CD4-positive, alpha-beta T cell (primary cell): ENCODE measurements around the gene GALK1. TPM values are rescaled to one million over a fixed set of nuclear protein-coding genes. Genes with fewer than 3 reads are reported as not detected.
"Not testable (repeated sequence)": the region's sequence is repeated elsewhere in the genome, so short reads cannot be mapped to it uniquely, and the experiment has no call there.

ENCODE experiments used
- ATAC-seq: fragments of 200-7000 bp; cut with Tn5 transposase; one replicate; pipeline ENCODE4 v1.10.0; 2022; ENCODE audit warnings: mild to moderate bottlenecking; ENCODE audit not compliant: poor library complexity
- CTCF ChIA-PET: fragments of 350-600 bp; sonication (Branson Sonifier 250); formaldehyde crosslinking; loops from one replicate; lab custom pipeline; 2021; ENCODE audit warnings: antibody characterized with exemption, inconsistent platforms; lab: Charles Lee
- POLR2A ChIA-PET: fragments of 350-600 bp; sonication (Branson Sonifier 250); formaldehyde crosslinking; loops from one replicate; lab custom pipeline; 2021; ENCODE audit warnings: antibody characterized with exemption, inconsistent platforms; lab: Charles Lee
- DNase-seq, 14 experiments: peaks; one replicate each; pipeline ENCODE4 v3.0.0-alpha.2; 2013 to 2020; ENCODE audit warnings: mixed read lengths in 2 of 14
- H3K27ac ChIP-seq, 2 donors: one replicate each; pipeline versions ENCODE4 v1.5.1 to v1.7.0; 2013; ENCODE audit warnings: low read length in 2 of 2, low read depth in 1 of 2, mild to moderate bottlenecking in 1 of 2
- H3K27me3 ChIP-seq, 2 experiments: 1 replicate in 1 of 2; 2 replicates in 1 of 2; pipeline versions ENCODE4 v1.6.1 to v1.7.0; 2013; ENCODE audit warnings: low read length in 2 of 2, control low read depth in 1 of 2, mild to moderate bottlenecking in 1 of 2, moderate library complexity in 1 of 2; ENCODE audit not compliant: insufficient read depth in 2 of 2, control insufficient read depth in 1 of 2
- H3K36me3 ChIP-seq: one replicate; pipeline ENCODE4 v1.6.1; 2013; ENCODE audit warnings: low read length, control low read depth; ENCODE audit not compliant: insufficient read depth
- H3K4me1 ChIP-seq: one replicate; pipeline ENCODE4 v1.6.1; 2013; ENCODE audit warnings: low read length, control low read depth; ENCODE audit not compliant: insufficient read depth
- H3K4me3 ChIP-seq: one replicate; pipeline ENCODE4 v1.5.1; 2013; ENCODE audit warnings: mild to moderate bottlenecking, low read length, moderate library complexity
- H3K9me3 ChIP-seq, 2 experiments: 1 replicate in 1 of 2; 2 replicates in 1 of 2; pipeline versions ENCODE4 v1.6.1 to v1.7.0; 2013; ENCODE audit warnings: low read length in 2 of 2, mild to moderate bottlenecking in 2 of 2, control low read depth in 1 of 2, moderate library complexity in 1 of 2; ENCODE audit not compliant: control insufficient read depth in 1 of 2, insufficient read depth in 1 of 2
- H3K27ac Mint-ChIP-seq: one replicate; pipeline ENCODE4 v1.8.0; 2020; ENCODE audit warnings: mixed read lengths
- H3K27me3 Mint-ChIP-seq: one replicate; pipeline ENCODE4 v1.8.0; 2021; ENCODE audit warnings: mixed read lengths
- H3K36me3 Mint-ChIP-seq: one replicate; pipeline ENCODE4 v1.8.0; 2021; ENCODE audit warnings: low read depth, mixed read lengths
- H3K4me1 Mint-ChIP-seq: one replicate; pipeline ENCODE4 v1.8.0; 2021; ENCODE audit warnings: low read depth, mixed read lengths
- H3K4me3 Mint-ChIP-seq: one replicate; pipeline ENCODE4 v1.8.0; 2020; ENCODE audit warnings: mild to moderate bottlenecking, mixed read lengths
- H3K9me3 Mint-ChIP-seq: one replicate; pipeline ENCODE4 v1.8.0; 2020; ENCODE audit warnings: mixed read lengths
- intact Hi-C, 2 experiments: fragments of 100-400 bp; cut with DNase I in 1 of 2; cut with micrococcal nuclease in 1 of 2; formaldehyde crosslinking; loops; one replicate each; pipeline versions ENCODE4 v1.15.1 to v1.9.0; 2023 to 2025; cut with DNase I, micrococcal nuclease
- total RNA-seq, 174 experiments: library from RNA in 2 of 174; stranded (reverse) in 2 of 174; gene quantifications; one replicate each; pipeline ENCODE4 v1.2.3 and lab custom pipeline; 2021 to 2026
- TF ChIP-seq, protein P1 (sequence below): fragments of 200-600 bp; IDR thresholded peaks from one replicate; pipeline ENCODE4 v1.8.0; 2022; ENCODE audit warnings: antibody characterized with exemption, mild to moderate bottlenecking

The GALK1 gene
- total RNA-seq, 2 experiments from 2014 or later = 5.9 to 6.0 TPM

GRCh38 chr17:75779250-75779986 lies 14.4 kb upstream of the GALK1 start:
- ATAC-seq (peak; percentile 64), DNase-seq (peak; percentile 86 to 99 (median 95))
- Histone ChIP-seq H3K27ac (peak overlapping the region; percentile 93 to 95), H3K9me3 (no peaks in the 10 kb centered on the region), H3K27me3 (no peaks in the 10 kb centered on the region), H3K36me3 (peaks cover 37% of the 10 kb centered on the region), H3K4me3 (peak overlapping the region; percentile 79), H3K4me1 (peaks cover 27% of the 10 kb centered on the region)
- intact Hi-C loops = loop anchor here in 1 of 2 experiments (2.0 to 5.0 kb wide), 2 partner anchors 15 to 68 kb away; partner anchors contain the start of gene GALK1
- TF ChIP-seq, protein P1, sequence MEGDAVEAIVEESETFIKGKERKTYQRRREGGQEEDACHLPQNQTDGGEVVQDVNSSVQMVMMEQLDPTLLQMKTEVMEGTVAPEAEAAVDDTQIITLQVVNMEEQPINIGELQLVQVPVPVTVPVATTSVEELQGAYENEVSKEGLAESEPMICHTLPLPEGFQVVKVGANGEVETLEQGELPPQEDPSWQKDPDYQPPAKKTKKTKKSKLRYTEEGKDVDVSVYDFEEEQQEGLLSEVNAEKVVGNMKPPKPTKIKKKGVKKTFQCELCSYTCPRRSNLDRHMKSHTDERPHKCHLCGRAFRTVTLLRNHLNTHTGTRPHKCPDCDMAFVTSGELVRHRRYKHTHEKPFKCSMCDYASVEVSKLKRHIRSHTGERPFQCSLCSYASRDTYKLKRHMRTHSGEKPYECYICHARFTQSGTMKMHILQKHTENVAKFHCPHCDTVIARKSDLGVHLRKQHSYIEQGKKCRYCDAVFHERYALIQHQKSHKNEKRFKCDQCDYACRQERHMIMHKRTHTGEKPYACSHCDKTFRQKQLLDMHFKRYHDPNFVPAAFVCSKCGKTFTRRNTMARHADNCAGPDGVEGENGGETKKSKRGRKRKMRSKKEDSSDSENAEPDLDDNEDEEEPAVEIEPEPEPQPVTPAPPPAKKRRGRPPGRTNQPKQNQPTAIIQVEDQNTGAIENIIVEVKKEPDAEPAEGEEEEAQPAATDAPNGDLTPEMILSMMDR = no peak
- peak overlapping the region; percentile 97 for H3K4me3 Mint-ChIP-seq
- ChIA-PET POLR2A (interaction anchor here (0.6 to 8.7 kb wide), 51 partner anchors 6 to 906 kb away, joined by 3 to 246 read pairs (median 5); partner anchors contain the start of genes ACOX1, FBF1, GALK1 and MIF4GD), CTCF (interaction anchor here (0.6 to 3.0 kb wide), 6 partner anchors 14 to 82 kb away, joined by 3 to 17 read pairs (median 4); partner anchors contain the start of gene GALK1)
- no peaks in the 10 kb centered on the region for H3K9me3 Mint-ChIP-seq
- H3K4me1 Mint-ChIP-seq = peaks cover 61% of the 10 kb centered on the region
- peak overlapping the region; percentile 97 for H3K27ac Mint-ChIP-seq
- H3K36me3 Mint-ChIP-seq = peaks cover 52% of the 10 kb centered on the region
- peaks cover 5% of the 10 kb centered on the region for H3K27me3 Mint-ChIP-seq

- Mint-ChIP-seq H3K4me1 (peaks cover 55% of the 10 kb centered on the region), H3K36me3 (peaks cover 54% of the 10 kb centered on the region), H3K27me3 (peaks cover 5% of the 10 kb centered on the region), H3K27ac (peak overlapping the region; percentile 72), H3K9me3 (no peaks in the 10 kb centered on the region), H3K4me3 (peak overlapping the region; percentile 97)
- intact Hi-C loops = loop anchor here in 1 of 2 experiments (2.0 to 5.0 kb wide), 2 partner anchors 14 to 68 kb away; partner anchors contain the start of gene GALK1
- ChIA-PET CTCF (interaction anchor here (0.6 to 3.0 kb wide), 5 partner anchors 14 to 82 kb away, joined by 3 to 17 read pairs (median 4); partner anchors contain the start of gene GALK1), POLR2A (interaction anchor here (0.6 to 8.7 kb wide), 13 partner anchors 6 to 263 kb away, joined by 3 to 246 read pairs (median 6); partner anchors contain the start of genes FBF1, GALK1, TRIM65 and UNK)
- peak overlapping the region; percentile 79 for H3K4me3 ChIP-seq
- TF ChIP-seq, protein P1 = peak; percentile 25
- H3K36me3 ChIP-seq = peaks cover 40% of the 10 kb centered on the region
- H3K9me3 ChIP-seq = no peaks in the 10 kb centered on the region
- no peaks in the 10 kb centered on the region for H3K27me3 ChIP-seq
- peak in 7 of 14 experiments; percentile 36 to 92 (median 66) for DNase-seq
- peak overlapping the region; percentile 93 to 95 for H3K27ac ChIP-seq
- H3K4me1 ChIP-seq = peaks cover 21% of the 10 kb centered on the region
- no peak for ATAC-seq
Observed at GRCh38 chr17:75778861-75779249, 13.9 kb upstream of the GALK1 start.

GRCh38 chr17:75778066-75778860 lies 13.3 kb upstream of the GALK1 start:
- peak in 3 of 14 experiments; percentile 30 to 43 (median 36) for DNase-seq
- Mint-ChIP-seq H3K4me3 (peak overlapping the region; percentile 97), H3K36me3 (peaks cover 54% of the 10 kb centered on the region), H3K27ac (peak overlapping the region; percentile 72), H3K4me1 (peaks cover 49% of the 10 kb centered on the region)
- H3K27me3 ChIP-seq, ATAC-seq, H3K27me3 Mint-ChIP-seq, H3K9me3 Mint-ChIP-seq, H3K9me3 ChIP-seq: not testable (repeated sequence)
- H3K4me1 ChIP-seq = peaks cover 18% of the 10 kb centered on the region
- intact Hi-C loops = loop anchor here in 1 of 2 experiments (2.0 to 5.0 kb wide), 2 partner anchors 13 to 69 kb away; partner anchors contain the start of gene GALK1
- ChIA-PET POLR2A (interaction anchor here (0.6 to 8.7 kb wide), 17 partner anchors 7 to 1009 kb away, joined by 3 to 246 read pairs (median 4); partner anchors contain the start of genes FBF1, GALK1, RECQL5 and SAP30BP), CTCF (interaction anchor here (1.0 to 3.0 kb wide), 5 partner anchors 13 to 70 kb away, joined by 3 to 18 read pairs (median 10); partner anchors contain the start of gene GALK1)
- H3K4me3 ChIP-seq = peak overlapping the region; percentile 79
- H3K27ac ChIP-seq = peak overlapping the region; percentile 93 to 95
- peaks cover 40% of the 10 kb centered on the region for H3K36me3 ChIP-seq
